ENCODE data around the gene MACROD2.

- TF ChIP-seq, protein P1, sequence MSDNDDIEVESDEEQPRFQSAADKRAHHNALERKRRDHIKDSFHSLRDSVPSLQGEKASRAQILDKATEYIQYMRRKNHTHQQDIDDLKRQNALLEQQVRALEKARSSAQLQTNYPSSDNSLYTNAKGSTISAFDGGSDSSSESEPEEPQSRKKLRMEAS (IDR thresholded peaks at IDR 0.05): no peak
- no peak for TF ChIP-seq YY1 (IDR thresholded peaks at IDR 0.05)
- TF ChIP-seq, protein P2, sequence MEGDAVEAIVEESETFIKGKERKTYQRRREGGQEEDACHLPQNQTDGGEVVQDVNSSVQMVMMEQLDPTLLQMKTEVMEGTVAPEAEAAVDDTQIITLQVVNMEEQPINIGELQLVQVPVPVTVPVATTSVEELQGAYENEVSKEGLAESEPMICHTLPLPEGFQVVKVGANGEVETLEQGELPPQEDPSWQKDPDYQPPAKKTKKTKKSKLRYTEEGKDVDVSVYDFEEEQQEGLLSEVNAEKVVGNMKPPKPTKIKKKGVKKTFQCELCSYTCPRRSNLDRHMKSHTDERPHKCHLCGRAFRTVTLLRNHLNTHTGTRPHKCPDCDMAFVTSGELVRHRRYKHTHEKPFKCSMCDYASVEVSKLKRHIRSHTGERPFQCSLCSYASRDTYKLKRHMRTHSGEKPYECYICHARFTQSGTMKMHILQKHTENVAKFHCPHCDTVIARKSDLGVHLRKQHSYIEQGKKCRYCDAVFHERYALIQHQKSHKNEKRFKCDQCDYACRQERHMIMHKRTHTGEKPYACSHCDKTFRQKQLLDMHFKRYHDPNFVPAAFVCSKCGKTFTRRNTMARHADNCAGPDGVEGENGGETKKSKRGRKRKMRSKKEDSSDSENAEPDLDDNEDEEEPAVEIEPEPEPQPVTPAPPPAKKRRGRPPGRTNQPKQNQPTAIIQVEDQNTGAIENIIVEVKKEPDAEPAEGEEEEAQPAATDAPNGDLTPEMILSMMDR (IDR thresholded peaks at IDR 0.05; ENCODE audit: low read depth, low read length, missing input control): no peak
- no peak for TF ChIP-seq GABPA (IDR thresholded peaks at IDR 0.05 in 1 of 2, conservative IDR thresholded peaks at IDR 0.05 in 1 of 2)
- no peak for TF ChIP-seq ATF3 (IDR thresholded peaks at IDR 0.05)
- TF ChIP-seq REST (IDR thresholded peaks at IDR 0.05): no peak
- no peak for TF ChIP-seq JUND (IDR thresholded peaks at IDR 0.05)
- no peak for TF ChIP-seq RAD21 (IDR thresholded peaks at IDR 0.05)
- no peak for TF ChIP-seq SP1 (IDR thresholded peaks at IDR 0.05)
Measured at GRCh38 chr20:14559612-14560011, 564.3 kb downstream of the MACROD2 start.

All from liver (tissue), 3 donors.